Vagina (tissue), 2 donors: Measurements from ENCODE around the gene ZC2HC1B.
"Not testable (repeated sequence)": the region's sequence is repeated elsewhere in the genome, so short reads cannot be mapped to it uniquely, and the experiment has no call there.

Experiments
- CTCF ChIP-seq, 3 experiments: fragments of 450-650 bp in 2 of 3; fragments of 200-600 bp in 1 of 3; sonication (generic) in 1 of 3; IDR thresholded peaks; one replicate each; pipeline ENCODE4 v1.5.1; 2017 to 2019; ENCODE audit warnings: antibody characterized with exemption in 3 of 3, mild to moderate bottlenecking in 2 of 3, moderate library complexity in 2 of 3
- POLR2A ChIP-seq, 2 donors: fragments of 450-650 bp; IDR thresholded peaks; one replicate each; pipeline ENCODE4 v1.6.1; 2017; ENCODE audit warnings: antibody characterized with exemption in 2 of 2, mild to moderate bottlenecking in 2 of 2, moderate library complexity in 2 of 2
- POLR2AphosphoS5 ChIP-seq, 2 donors: sonication (generic); formaldehyde crosslinking; IDR thresholded peaks; one replicate each; pipeline ENCODE4 v1.9.0; 2017; ENCODE audit warnings: antibody characterized with exemption in 2 of 2, mild to moderate bottlenecking in 2 of 2, low read depth in 1 of 2; ENCODE audit not compliant: insufficient read depth in 1 of 2

- TF ChIP-seq POLR2A (IDR thresholded peaks at IDR 0.05); POLR2AphosphoS5 (IDR thresholded peaks at IDR 0.05; ENCODE audit: insufficient read depth in 1 of 2, low read depth in 1 of 2); CTCF (IDR thresholded peaks at IDR 0.05): not testable (repeated sequence)
Observed at GRCh38 chr6:143855057-143855456, 9.2 kb upstream of the ZC2HC1B start.
